Measurements from ENCODE around the gene WDR12. TPM values are rescaled to one million over a fixed set of nuclear protein-coding genes. Genes with fewer than 3 reads are reported as not detected.

Gene WDR12
- total and polyA plus RNA-seq, 9 of the 15 experiments (the other 6 are each of a cell fraction or from before 2014, with no cell fraction given): 109 to 554 (median 174) TPM

DNA sequence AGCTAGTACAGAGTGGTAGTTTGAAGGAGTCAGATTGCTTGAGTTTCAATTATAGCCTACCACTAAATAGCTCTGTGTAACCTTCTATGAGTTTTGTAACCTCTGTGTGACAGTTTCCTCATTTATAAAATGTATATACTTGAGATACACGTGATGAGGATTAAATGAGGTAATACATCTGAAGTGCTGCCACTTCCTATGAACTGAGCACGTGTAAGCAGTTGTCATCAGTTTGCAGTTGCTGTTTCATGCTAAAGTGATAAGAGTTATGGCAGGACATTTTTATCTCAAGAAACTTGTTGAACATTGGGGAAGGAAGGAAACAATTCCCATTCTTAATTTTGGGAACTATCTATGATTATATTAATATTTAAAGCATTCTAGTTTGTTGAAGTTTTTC, 39.1 kb upstream of the WDR12 start (continued):
- TF ChIP-seq ETV1 (tag; conservative IDR thresholded peaks at IDR 0.05; ENCODE audit: low read depth): peak; percentile 37
- no peak for TF ChIP-seq CEBPG (CRISPR knock-in tag; IDR thresholded peaks at IDR 0.05)
- TF ChIP-seq CEBPG (tag; conservative IDR thresholded peaks at IDR 0.05 in 1 of 2, IDR thresholded peaks at IDR 0.05 in 1 of 2): 0 out of 4 replicates have a peak, but pooled peaks of 1 of the 2 experiments have one; percentile 27
- TF ChIP-seq SREBF2 (CRISPR knock-in tag; IDR thresholded peaks at IDR 0.05): no peak
- TF ChIP-seq HDAC2 (IDR thresholded peaks at IDR 0.05): no peak
- TF ChIP-seq, protein P1, sequence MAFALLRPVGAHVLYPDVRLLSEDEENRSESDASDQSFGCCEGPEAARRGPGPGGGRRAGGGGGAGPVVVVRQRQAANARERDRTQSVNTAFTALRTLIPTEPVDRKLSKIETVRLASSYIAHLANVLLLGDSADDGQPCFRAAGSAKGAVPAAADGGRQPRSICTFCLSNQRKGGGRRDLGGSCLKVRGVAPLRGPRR (CRISPR knock-in tag; IDR thresholded peaks at IDR 0.05): no peak
- peak; percentile 82 for TF ChIP-seq EP400 (IDR thresholded peaks at IDR 0.05)
- TF ChIP-seq STAT5B (CRISPR knock-in tag; IDR thresholded peaks at IDR 0.05): no peak
- TF ChIP-seq U2AF2 (optimal IDR thresholded peaks at IDR 0.05; ENCODE audit: low read depth, low read length): no peak
- TF ChIP-seq GATA2 (CRISPR knock-in tag; IDR thresholded peaks at IDR 0.05): no peak
- no peak for TF ChIP-seq ZNF507 (tag; conservative IDR thresholded peaks at IDR 0.05)
- no peak for TF ChIP-seq ILF3 (IDR thresholded peaks at IDR 0.05; ENCODE audit: borderline replicate concordance)
- peak; percentile 65 for TF ChIP-seq GATAD2B (IDR thresholded peaks at IDR 0.05; ENCODE audit: borderline replicate concordance)
- TF ChIP-seq, protein P2, sequence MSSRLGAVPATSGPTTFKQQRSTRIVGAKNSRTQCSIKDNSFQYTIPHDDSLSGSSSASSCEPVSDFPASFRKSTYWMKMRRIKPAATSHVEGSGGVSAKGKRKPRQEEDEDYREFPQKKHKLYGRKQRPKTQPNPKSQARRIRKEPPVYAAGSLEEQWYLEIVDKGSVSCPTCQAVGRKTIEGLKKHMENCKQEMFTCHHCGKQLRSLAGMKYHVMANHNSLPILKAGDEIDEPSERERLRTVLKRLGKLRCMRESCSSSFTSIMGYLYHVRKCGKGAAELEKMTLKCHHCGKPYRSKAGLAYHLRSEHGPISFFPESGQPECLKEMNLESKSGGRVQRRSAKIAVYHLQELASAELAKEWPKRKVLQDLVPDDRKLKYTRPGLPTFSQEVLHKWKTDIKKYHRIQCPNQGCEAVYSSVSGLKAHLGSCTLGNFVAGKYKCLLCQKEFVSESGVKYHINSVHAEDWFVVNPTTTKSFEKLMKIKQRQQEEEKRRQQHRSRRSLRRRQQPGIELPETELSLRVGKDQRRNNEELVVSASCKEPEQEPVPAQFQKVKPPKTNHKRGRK (tag; IDR thresholded peaks at IDR 0.05): no peak
- 0 out of 2 replicates have a peak, but pooled peaks have one; percentile 32 for TF ChIP-seq CBFA2T2 (conservative IDR thresholded peaks at IDR 0.05)
- no peak for TF ChIP-seq SUPT5H (IDR thresholded peaks at IDR 0.05)
- no peak for TF ChIP-seq FIP1L1 (IDR thresholded peaks at IDR 0.05; ENCODE audit: low read depth, low read length, poor library complexity, severe bottlenecking)
- TF ChIP-seq, protein P3, sequence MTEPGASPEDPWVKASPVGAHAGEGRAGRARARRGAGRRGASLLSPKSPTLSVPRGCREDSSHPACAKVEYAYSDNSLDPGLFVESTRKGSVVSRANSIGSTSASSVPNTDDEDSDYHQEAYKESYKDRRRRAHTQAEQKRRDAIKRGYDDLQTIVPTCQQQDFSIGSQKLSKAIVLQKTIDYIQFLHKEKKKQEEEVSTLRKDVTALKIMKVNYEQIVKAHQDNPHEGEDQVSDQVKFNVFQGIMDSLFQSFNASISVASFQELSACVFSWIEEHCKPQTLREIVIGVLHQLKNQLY (CRISPR knock-in tag; conservative IDR thresholded peaks at IDR 0.05): no peak
- TF ChIP-seq TSC22D4 (tag; IDR thresholded peaks at IDR 0.05): no peak
- TF ChIP-seq, protein P4, sequence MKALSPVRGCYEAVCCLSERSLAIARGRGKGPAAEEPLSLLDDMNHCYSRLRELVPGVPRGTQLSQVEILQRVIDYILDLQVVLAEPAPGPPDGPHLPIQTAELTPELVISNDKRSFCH (CRISPR knock-in tag; IDR thresholded peaks at IDR 0.05): no peak
- TF ChIP-seq, protein P4 (tag; IDR thresholded peaks at IDR 0.05): no peak
- TF ChIP-seq NFRKB (IDR thresholded peaks at IDR 0.05; ENCODE audit: low read depth): no peak
- TF ChIP-seq, protein P5, sequence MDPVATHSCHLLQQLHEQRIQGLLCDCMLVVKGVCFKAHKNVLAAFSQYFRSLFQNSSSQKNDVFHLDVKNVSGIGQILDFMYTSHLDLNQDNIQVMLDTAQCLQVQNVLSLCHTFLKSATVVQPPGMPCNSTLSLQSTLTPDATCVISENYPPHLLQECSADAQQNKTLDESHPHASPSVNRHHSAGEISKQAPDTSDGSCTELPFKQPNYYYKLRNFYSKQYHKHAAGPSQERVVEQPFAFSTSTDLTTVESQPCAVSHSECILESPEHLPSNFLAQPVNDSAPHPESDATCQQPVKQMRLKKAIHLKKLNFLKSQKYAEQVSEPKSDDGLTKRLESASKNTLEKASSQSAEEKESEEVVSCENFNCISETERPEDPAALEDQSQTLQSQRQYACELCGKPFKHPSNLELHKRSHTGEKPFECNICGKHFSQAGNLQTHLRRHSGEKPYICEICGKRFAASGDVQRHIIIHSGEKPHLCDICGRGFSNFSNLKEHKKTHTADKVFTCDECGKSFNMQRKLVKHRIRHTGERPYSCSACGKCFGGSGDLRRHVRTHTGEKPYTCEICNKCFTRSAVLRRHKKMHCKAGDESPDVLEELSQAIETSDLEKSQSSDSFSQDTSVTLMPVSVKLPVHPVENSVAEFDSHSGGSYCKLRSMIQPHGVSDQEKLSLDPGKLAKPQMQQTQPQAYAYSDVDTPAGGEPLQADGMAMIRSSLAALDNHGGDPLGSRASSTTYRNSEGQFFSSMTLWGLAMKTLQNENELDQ (CRISPR knock-in tag; IDR thresholded peaks at IDR 0.05; ENCODE audit: borderline replicate concordance): no peak
- no peak for TF ChIP-seq ZNF311 (CRISPR knock-in tag; IDR thresholded peaks at IDR 0.05)

Measured in K562 (cell line).